Activated CD8-positive, alpha-beta T cell treated with anti-CD3 and anti-CD28 coated beads, Interleukin-2, amount 10 ng/mL, durations not matched to agents 7 days and 5 days (primary cell): ENCODE results near the gene HSPA1L. TPM values are rescaled to one million over a fixed set of nuclear protein-coding genes. Genes with fewer than 3 reads are reported as not detected.

Experiments used
- ATAC-seq: fragments of 150-1000 bp; cut with Tn5 transposase; one replicate; pipeline ENCODE4 v1.10.0; 2021; ENCODE audit warnings: moderate library complexity
- CTCF ChIA-PET: fragments of 350-600 bp; sonication (Branson Sonifier 250); formaldehyde crosslinking; loops from one replicate; lab custom pipeline; 2021; ENCODE audit warnings: antibody characterized with exemption; lab: Charles Lee
- POLR2A ChIA-PET: fragments of 350-600 bp; sonication (Branson Sonifier 250); formaldehyde crosslinking; loops from one replicate; lab custom pipeline; 2021; ENCODE audit warnings: antibody characterized with exemption; lab: Charles Lee
- DNase-seq: peaks from one replicate; pipeline ENCODE4 v3.0.0-alpha.2; 2020
- H3K27ac Mint-ChIP-seq: one replicate; pipeline ENCODE4 v1.8.0; 2021; ENCODE audit warnings: mild to moderate bottlenecking, mixed read lengths
- H3K27me3 Mint-ChIP-seq: one replicate; pipeline ENCODE4 v1.8.0; 2021; ENCODE audit warnings: low read depth, mixed read lengths
- H3K36me3 Mint-ChIP-seq: one replicate; pipeline ENCODE4 v1.8.0; 2021; ENCODE audit warnings: low read depth, mixed read lengths
- H3K4me1 Mint-ChIP-seq: one replicate; pipeline ENCODE4 v1.8.0; 2021; ENCODE audit warnings: low read depth, mixed read lengths
- H3K4me3 Mint-ChIP-seq: one replicate; pipeline ENCODE4 v1.8.0; 2021; ENCODE audit warnings: mild to moderate bottlenecking, mixed read lengths
- H3K9me3 Mint-ChIP-seq: one replicate; pipeline ENCODE4 v1.8.0; 2022; ENCODE audit warnings: mixed read lengths; ENCODE audit not compliant: insufficient read depth
- total RNA-seq, 2 experiments: library from RNA; stranded (reverse); gene quantifications; one replicate each; pipeline ENCODE4 v1.2.3, GENCODE V29; 2021

The HSPA1L gene
- total RNA-seq, 2 experiments from 2014 or later, result 3.0 to 3.1 TPM

DNA sequence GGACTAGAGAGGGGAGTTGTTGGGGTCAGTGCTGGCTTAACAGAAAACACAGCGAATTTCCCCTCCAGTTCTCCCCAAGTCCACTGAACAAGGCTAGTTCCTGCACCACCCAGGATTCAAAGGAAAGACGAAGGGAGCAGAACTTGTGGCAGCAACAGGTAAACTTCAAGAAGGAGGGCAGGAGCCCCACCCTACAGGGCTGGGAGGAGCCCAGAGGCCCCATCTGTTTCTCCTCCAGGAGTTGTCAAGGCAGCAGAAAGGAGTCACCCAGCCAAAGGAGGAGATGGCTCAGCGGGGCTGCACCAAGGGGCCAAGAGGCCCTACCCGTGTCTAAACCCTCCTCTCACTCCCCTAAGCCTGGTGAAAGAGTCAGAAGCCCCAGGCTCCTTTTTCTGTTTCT is 50.9 kb downstream of the HSPA1L start:
- Mint-ChIP-seq H3K27ac (no peak overlapping the region), H3K27me3 (no peaks in the 10 kb centered on the region), H3K4me1 (peaks cover 26% of the 10 kb centered on the region), H3K4me3 (no peak overlapping the region), H3K9me3 (no peaks in the 10 kb centered on the region), H3K36me3 (peaks cover 40% of the 10 kb centered on the region)
- ChIA-PET CTCF (no interaction called here), POLR2A (interaction anchor here (0.6 to 1.2 kb wide), 2 partner anchors 9 to 80 kb away, joined by 3 to 4 read pairs; no protein-coding TSS in a partner anchor)
- DNase-seq (no peak), ATAC-seq (no peak)

DNA sequence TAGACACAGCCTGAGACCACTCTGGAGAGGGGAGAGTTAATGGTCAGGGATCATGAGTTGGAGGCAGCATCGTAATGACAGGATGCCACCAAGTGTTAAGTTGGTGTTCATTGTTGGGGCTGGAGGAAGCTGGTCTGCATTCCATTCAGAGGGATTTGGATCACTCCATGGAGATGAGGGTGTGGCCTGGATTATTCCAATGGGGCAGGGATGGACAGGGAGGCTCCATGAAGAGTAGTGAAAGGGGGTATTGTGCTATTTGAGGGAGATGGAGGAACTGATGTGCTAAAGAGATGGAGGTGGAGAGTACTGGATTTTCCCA is 51.5 kb downstream of the HSPA1L start:
- Mint-ChIP-seq H3K4me1 (peaks cover 20% of the 10 kb centered on the region), H3K9me3 (no peaks in the 10 kb centered on the region), H3K27me3 (no peaks in the 10 kb centered on the region), H3K27ac (peak overlapping the region; percentile 61), H3K36me3 (peaks cover 43% of the 10 kb centered on the region), H3K4me3 (no peak overlapping the region)
- ChIA-PET POLR2A (no interaction called here), CTCF (no interaction called here)
- DNase-seq, result no peak
- no peak for ATAC-seq

DNA sequence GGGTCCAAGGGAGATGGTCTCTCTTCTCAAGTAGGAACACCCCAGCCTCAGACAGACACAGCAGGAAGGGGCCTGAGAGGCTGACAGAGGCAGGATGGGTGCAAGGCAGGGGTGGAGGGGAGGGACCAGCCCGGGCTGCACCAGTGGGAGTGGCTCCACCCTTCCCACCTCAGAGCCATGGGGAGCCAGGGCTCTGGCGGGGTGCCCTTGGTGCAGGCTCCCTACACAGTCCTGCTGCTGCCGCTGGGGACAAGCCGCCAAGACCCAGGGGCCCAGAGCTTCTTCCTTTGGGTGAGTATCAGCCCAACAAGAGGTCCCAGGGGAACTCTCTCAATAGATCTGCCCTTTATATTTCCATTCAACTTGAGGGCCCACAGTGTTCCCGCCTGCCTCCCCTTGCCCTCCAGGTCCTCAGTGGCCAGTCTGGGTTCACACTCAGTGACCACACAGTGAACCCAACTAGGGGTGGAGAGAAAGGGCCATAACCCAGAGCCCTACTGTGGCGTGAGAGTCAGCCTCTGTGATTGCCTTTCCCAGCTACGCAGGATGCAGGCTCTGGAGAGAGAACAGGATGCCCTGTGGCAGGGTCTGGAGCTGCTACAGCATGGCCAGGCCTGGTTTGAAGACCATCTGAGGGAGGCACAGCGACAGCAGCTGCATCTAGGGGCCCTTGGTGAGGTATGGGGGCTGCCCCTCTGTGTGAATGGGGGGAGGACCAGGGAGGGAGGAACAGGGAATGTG is 52.0 kb downstream of the HSPA1L start:
- DNase-seq (no peak), ATAC-seq (peak; percentile 44)
- Mint-ChIP-seq H3K4me3 (no peak overlapping the region), H3K9me3 (no peaks in the 10 kb centered on the region), H3K36me3 (peaks cover 47% of the 10 kb centered on the region), H3K4me1 (peaks cover 15% of the 10 kb centered on the region), H3K27me3 (no peaks in the 10 kb centered on the region), H3K27ac (peak overlapping the region; percentile 61)
- POLR2A ChIA-PET, result no interaction called here
- CTCF ChIA-PET, result no interaction called here

DNA sequence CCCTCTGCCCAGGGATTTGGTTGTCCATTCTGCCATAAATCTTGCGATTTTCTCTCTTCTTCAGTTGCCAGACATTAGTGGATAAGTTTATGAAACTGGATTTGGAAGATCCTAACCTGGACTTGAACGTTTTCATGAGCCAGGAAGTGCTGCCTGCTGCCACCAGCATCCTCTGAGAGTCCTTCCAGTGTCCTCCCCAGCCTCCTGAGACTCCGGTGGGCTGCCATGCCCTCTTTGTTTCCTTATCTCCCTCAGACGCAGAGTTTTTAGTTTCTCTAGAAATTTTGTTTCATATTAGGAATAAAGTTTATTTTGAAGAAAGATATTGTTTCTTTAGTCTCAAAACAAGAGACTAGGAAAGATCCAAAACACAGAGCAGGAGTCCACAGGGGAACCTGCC is 52.7 kb downstream of the HSPA1L start, which contains the start of gene SAPCD1:
Gene SAPCD1 (plus strand): TSS at position 301 of the 400 bp plus-strand sequence. CDS start 399 bp downstream, outside the sequence.
- POLR2A ChIA-PET, result no interaction called here
- DNase-seq, result no peak
- peaks cover 12% of the 10 kb centered on the region for H3K4me1 Mint-ChIP-seq
- no peaks in the 10 kb centered on the region for H3K9me3 Mint-ChIP-seq
- no peak for ATAC-seq
- no peak within 1 kb of the TSS for H3K4me3 Mint-ChIP-seq
- H3K27ac Mint-ChIP-seq, result peak within 1 kb of the TSS; percentile 61
- CTCF ChIA-PET, result no interaction called here
- H3K27me3 Mint-ChIP-seq, result no peaks in the 10 kb centered on the region
- peaks cover 47% of the 10 kb centered on the region for H3K36me3 Mint-ChIP-seq

DNA sequence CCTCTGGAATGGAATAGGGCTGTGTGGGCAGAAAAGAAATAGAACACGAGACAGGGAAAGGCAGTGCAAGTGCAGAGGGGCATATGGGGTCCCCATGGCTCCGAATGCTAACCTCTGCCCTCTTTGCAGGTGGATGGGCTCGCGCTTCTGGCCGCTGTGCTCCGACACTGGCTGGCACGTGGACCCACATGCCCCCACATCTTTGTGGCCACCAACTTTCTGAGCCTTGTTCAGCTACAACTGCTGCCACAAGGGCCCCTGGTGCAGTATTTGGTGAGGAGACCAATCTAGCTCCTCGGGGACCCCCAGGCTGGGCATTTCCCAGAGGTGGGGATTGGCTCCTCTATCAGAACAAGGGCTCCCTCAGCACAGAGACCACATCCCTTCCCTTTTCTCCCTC is 53.7 kb downstream of the HSPA1L start:
- H3K36me3 Mint-ChIP-seq, result peaks cover 47% of the 10 kb centered on the region
- peaks cover 12% of the 10 kb centered on the region for H3K4me1 Mint-ChIP-seq
- ChIA-PET CTCF (interaction anchor here (1.4 to 4.6 kb wide), 2 partner anchors 8 to 69 kb away, joined by 4 to 25 read pairs; no protein-coding TSS in a partner anchor), POLR2A (interaction anchor here (0.5 kb wide), 1 partner anchor 22 kb away, joined by 4 read pairs; no protein-coding TSS in a partner anchor)
- H3K27me3 Mint-ChIP-seq, result no peaks in the 10 kb centered on the region
- H3K9me3 Mint-ChIP-seq, result no peaks in the 10 kb centered on the region
- H3K4me3 Mint-ChIP-seq, result no peak overlapping the region
- no peak for DNase-seq
- no peak overlapping the region for H3K27ac Mint-ChIP-seq
- no peak for ATAC-seq

DNA sequence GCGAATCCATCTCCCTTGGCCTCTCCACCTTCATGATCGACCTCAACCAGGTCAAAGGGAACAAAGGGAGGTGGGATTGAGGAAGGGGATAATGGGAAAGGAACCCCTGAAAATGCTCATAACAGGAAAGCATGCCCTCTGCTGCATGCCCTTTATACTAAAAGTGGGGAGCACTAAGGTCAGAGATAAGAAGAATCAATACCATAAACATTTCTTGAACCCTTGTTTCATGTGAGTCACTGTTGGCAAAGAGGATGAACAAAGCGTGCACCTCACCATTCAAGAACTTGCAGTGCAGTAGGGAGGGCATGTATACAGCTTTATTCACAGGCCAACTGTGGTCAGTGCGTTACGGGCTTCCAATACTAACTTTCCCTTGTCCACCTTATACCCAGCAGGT is 54.3 kb downstream of the HSPA1L start:
- Mint-ChIP-seq H3K27ac (peak overlapping the region; percentile 44), H3K36me3 (peaks cover 47% of the 10 kb centered on the region), H3K4me3 (no peak overlapping the region), H3K9me3 (no peaks in the 10 kb centered on the region), H3K27me3 (no peaks in the 10 kb centered on the region), H3K4me1 (peaks cover 12% of the 10 kb centered on the region)
- ATAC-seq (no peak), DNase-seq (no peak)
- POLR2A ChIA-PET, result interaction anchor here (0.5 kb wide), 1 partner anchor 22 kb away, joined by 4 read pairs; no protein-coding TSS in a partner anchor
- CTCF ChIA-PET, result interaction anchor here (1.4 to 4.6 kb wide), 2 partner anchors 9 to 70 kb away, joined by 4 to 25 read pairs; no protein-coding TSS in a partner anchor

Other genes starting within 250 kb of the HSPA1L start
- gene LTA, start 243.0 kb downstream of the HSPA1L start, total RNA-seq, result 10 to 100 TPM; 19.4 to 24.6 TPM
- gene TNF, start 239.7 kb downstream of the HSPA1L start, total RNA-seq, result 10 to 100 TPM; 53.4 to 55.0 TPM
- gene LTB, start 232.9 kb downstream of the HSPA1L start, total RNA-seq, result 100 to 1,000 TPM; 613 to 618 TPM
- gene LST1, start 229.0 kb downstream of the HSPA1L start, total RNA-seq, result 100 to 1,000 TPM; 125 to 139 TPM
- gene NCR3, start 222.3 kb downstream of the HSPA1L start, total RNA-seq, result 100 to 1,000 TPM; 107 to 115 TPM
- 100 to 1,000 TPM; 177 TPM for gene AIF1, start 200.0 kb downstream of the HSPA1L start, total RNA-seq
- gene PRRC2A, start 194.6 kb downstream of the HSPA1L start, total RNA-seq, result 100 to 1,000 TPM; 260 to 279 TPM
- 100 to 1,000 TPM; 259 to 267 TPM for gene BAG6, start 162.6 kb downstream of the HSPA1L start, total RNA-seq
- gene APOM, start 159.4 kb downstream of the HSPA1L start, total RNA-seq, result 1 to 10 TPM; 3.2 to 5.1 TPM
- 10 to 100 TPM; 22.5 to 23.8 TPM for gene C6orf47, start 154.5 kb downstream of the HSPA1L start, total RNA-seq
- 10 to 100 TPM; 29.0 to 34.7 TPM for gene GPANK1, start 150.3 kb downstream of the HSPA1L start, total RNA-seq
- gene CSNK2B, start 149.2 kb downstream of the HSPA1L start, total RNA-seq, result 100 to 1,000 TPM; 233 to 250 TPM
- 10 to 100 TPM; 22.6 to 23.2 TPM for gene LY6G5B, start 145.3 kb downstream of the HSPA1L start, total RNA-seq
- 1 to 10 TPM; 4.3 to 5.5 TPM for gene LY6G5C, start 134.2 kb downstream of the HSPA1L start, total RNA-seq
- 10 to 100 TPM; 52.1 to 55.4 TPM for gene ABHD16A, start 112.0 kb downstream of the HSPA1L start, total RNA-seq
- gene LY6G6F, start 108.4 kb downstream of the HSPA1L start, total RNA-seq, result not detected
- not detected for gene LY6G6D, start 99.9 kb downstream of the HSPA1L start, total RNA-seq
- gene LY6G6C, start 93.5 kb downstream of the HSPA1L start, total RNA-seq, result under 1 TPM in 1 of 2 experiments, not detected in 1; 0.26 TPM
- under 1 TPM; 0.71 to 0.91 TPM for gene MPIG6B, start 91.9 kb downstream of the HSPA1L start, total RNA-seq
- gene DDAH2, start 86.0 kb downstream of the HSPA1L start, total RNA-seq, result 10 to 100 TPM; 31.9 to 33.7 TPM
- gene CLIC1, start 78.8 kb downstream of the HSPA1L start, total RNA-seq, result 100 to 1,000 TPM; 617 to 651 TPM
- 10 to 100 TPM; 64.8 to 73.6 TPM for gene MSH5, start 75.3 kb downstream of the HSPA1L start, total RNA-seq
- gene SAPCD1, start 52.6 kb downstream of the HSPA1L start, total RNA-seq, result 10 to 100 TPM; 14.3 to 15.4 TPM
- 1 to 10 TPM; 6.4 to 6.6 TPM for gene VWA7, start 38.0 kb downstream of the HSPA1L start, total RNA-seq
- gene VARS1, start 19.5 kb downstream of the HSPA1L start, total RNA-seq, result 100 to 1,000 TPM; 114 to 115 TPM
- 100 to 1,000 TPM; 123 to 128 TPM for gene LSM2, start 8.3 kb downstream of the HSPA1L start, total RNA-seq
- gene HSPA1A, start 260 bp upstream of the HSPA1L start, total RNA-seq, result 10 to 100 TPM; 75.6 to 75.7 TPM
- gene HSPA1B, start 12.5 kb upstream of the HSPA1L start, total RNA-seq, result 10 to 100 TPM; 84.6 to 87.1 TPM
- 10 to 100 TPM; 16.5 to 17.8 TPM for gene NEU1, start 47.5 kb upstream of the HSPA1L start, total RNA-seq
- gene SLC44A4, start 63.7 kb upstream of the HSPA1L start, total RNA-seq, result under 1 TPM in 1 of 2 experiments, not detected in 1; 0.39 TPM
- gene EHMT2, start 82.4 kb upstream of the HSPA1L start, total RNA-seq, result 10 to 100 TPM; 70.1 to 72.3 TPM
- gene ZBTB12, start 86.8 kb upstream of the HSPA1L start, total RNA-seq, result 1 to 10 TPM; 1.6 to 1.8 TPM
- under 1 TPM; 0.26 to 0.87 TPM for gene C2, start 112.4 kb upstream of the HSPA1L start, total RNA-seq
- gene CFB, start 130.8 kb upstream of the HSPA1L start, total RNA-seq, result under 1 TPM in 1 of 2 experiments, not detected in 1; 0.58 TPM
- gene NELFE, start 143.7 kb upstream of the HSPA1L start, total RNA-seq, result 10 to 100 TPM; 67.1 to 70.8 TPM
- 10 to 100 TPM; 73.2 to 73.4 TPM for gene SKIC2, start 143.9 kb upstream of the HSPA1L start, total RNA-seq
- 10 to 100 TPM; 14.8 to 17.7 TPM for gene DXO, start 156.9 kb upstream of the HSPA1L start, total RNA-seq
- gene C4A, start 166.8 kb upstream of the HSPA1L start, total RNA-seq, result 1 to 10 TPM; 3.6 to 5.1 TPM
- gene C4B, start 199.5 kb upstream of the HSPA1L start, total RNA-seq, result 1 to 10 TPM; 2.9 to 3.5 TPM
- not detected for gene CYP21A2, start 223.1 kb upstream of the HSPA1L start, total RNA-seq